ENCODE data around the gene RAD51B. TPM values are rescaled to one million over a fixed set of nuclear protein-coding genes. Genes with fewer than 3 reads are reported as not detected.

The RAD51B gene
- total RNA-seq, 1 donor from 2014 or later = 25.1 TPM

GRCh38 chr14:68593806-68594536 is 774.4 kb downstream of the RAD51B start:
- peaks cover 7% of the 10 kb centered on the region for H3K4me1 Mint-ChIP-seq (ENCODE audit: low read depth)
- no peaks in the 10 kb centered on the region for H3K27me3 Mint-ChIP-seq (ENCODE audit: low read depth)
- no peaks in the 10 kb centered on the region for H3K36me3 Mint-ChIP-seq (ENCODE audit: low read depth)
- intact Hi-C loops (cut with micrococcal nuclease) = no loop called here
- no peak overlapping the region for H3K4me3 Mint-ChIP-seq (ENCODE audit: low read depth)
- DNase-seq (ENCODE audit: low spot score) = no peak
- no peak overlapping the region for H3K27ac Mint-ChIP-seq
- H3K9me3 Mint-ChIP-seq = no peaks in the 10 kb centered on the region

GRCh38 chr14:68594737-68595380 is 775.3 kb downstream of the RAD51B start:
- DNase-seq (ENCODE audit: low spot score) = no peak
- H3K27me3 Mint-ChIP-seq (ENCODE audit: low read depth) = no peaks in the 10 kb centered on the region
- intact Hi-C loops (cut with micrococcal nuclease) = no loop called here
- H3K4me3 Mint-ChIP-seq (ENCODE audit: low read depth) = no peak overlapping the region
- H3K36me3 Mint-ChIP-seq (ENCODE audit: low read depth) = no peaks in the 10 kb centered on the region
- no peak overlapping the region for H3K27ac Mint-ChIP-seq
- peaks cover 7% of the 10 kb centered on the region for H3K4me1 Mint-ChIP-seq (ENCODE audit: low read depth)
- no peaks in the 10 kb centered on the region for H3K9me3 Mint-ChIP-seq

GRCh38 chr14:68596211-68596610 is 776.6 kb downstream of the RAD51B start:
- H3K27me3 Mint-ChIP-seq (ENCODE audit: low read depth) = no peaks in the 10 kb centered on the region
- DNase-seq (ENCODE audit: low spot score) = no peak
- no peaks in the 10 kb centered on the region for H3K9me3 Mint-ChIP-seq
- H3K27ac Mint-ChIP-seq = no peak overlapping the region
- H3K4me3 Mint-ChIP-seq (ENCODE audit: low read depth) = no peak overlapping the region
- H3K4me1 Mint-ChIP-seq (ENCODE audit: low read depth) = peaks cover 7% of the 10 kb centered on the region
- intact Hi-C loops (cut with micrococcal nuclease) = no loop called here
- H3K36me3 Mint-ChIP-seq (ENCODE audit: low read depth) = no peaks in the 10 kb centered on the region

- no peak for DNase-seq (ENCODE audit: low spot score)
- H3K36me3 Mint-ChIP-seq (ENCODE audit: low read depth) = no peaks in the 10 kb centered on the region
- no peak overlapping the region for H3K27ac Mint-ChIP-seq
- no peaks in the 10 kb centered on the region for H3K9me3 Mint-ChIP-seq
- peaks cover 7% of the 10 kb centered on the region for H3K4me1 Mint-ChIP-seq (ENCODE audit: low read depth)
- H3K4me3 Mint-ChIP-seq (ENCODE audit: low read depth) = no peak overlapping the region
- no peaks in the 10 kb centered on the region for H3K27me3 Mint-ChIP-seq (ENCODE audit: low read depth)
- intact Hi-C loops (cut with micrococcal nuclease) = no loop called here
These were observed 777.1 kb downstream of the RAD51B start for GRCh38 chr14:68596701-68597100.

- no peaks in the 10 kb centered on the region for H3K36me3 Mint-ChIP-seq (ENCODE audit: low read depth)
- H3K27ac Mint-ChIP-seq = no peak overlapping the region
- H3K27me3 Mint-ChIP-seq (ENCODE audit: low read depth) = no peaks in the 10 kb centered on the region
- no peak overlapping the region for H3K4me3 Mint-ChIP-seq (ENCODE audit: low read depth)
- no peak for DNase-seq (ENCODE audit: low spot score)
- H3K4me1 Mint-ChIP-seq (ENCODE audit: low read depth) = peaks cover 7% of the 10 kb centered on the region
- no peaks in the 10 kb centered on the region for H3K9me3 Mint-ChIP-seq
- intact Hi-C loops (cut with micrococcal nuclease) = no loop called here
These were observed 778.5 kb downstream of the RAD51B start for GRCh38 chr14:68598089-68598488.

- Mint-ChIP-seq H3K27me3 (ENCODE audit: low read depth) (no peaks in the 10 kb centered on the region), H3K27ac (no peak overlapping the region)
These were observed 779.3 kb downstream of the RAD51B start for GRCh38 chr14:68598621-68599447.

GRCh38 chr14:68599896-68600610 is 780.5 kb downstream of the RAD51B start:
- H3K27ac Mint-ChIP-seq = no peak overlapping the region
- no peaks in the 10 kb centered on the region for H3K27me3 Mint-ChIP-seq (ENCODE audit: low read depth)
- no peak for DNase-seq (ENCODE audit: low spot score)
- H3K4me3 Mint-ChIP-seq (ENCODE audit: low read depth) = no peak overlapping the region
- H3K4me1 Mint-ChIP-seq (ENCODE audit: low read depth) = no peaks in the 10 kb centered on the region
- intact Hi-C loops (cut with micrococcal nuclease) = no loop called here
- no peaks in the 10 kb centered on the region for H3K9me3 Mint-ChIP-seq
- H3K36me3 Mint-ChIP-seq (ENCODE audit: low read depth) = no peaks in the 10 kb centered on the region

More at GRCh38 chr14:68598621-68599447, 779.3 kb downstream of the RAD51B start:
- Mint-ChIP-seq H3K36me3 (ENCODE audit: low read depth) (no peaks in the 10 kb centered on the region), H3K9me3 (no peaks in the 10 kb centered on the region), H3K4me3 (ENCODE audit: low read depth) (no peak overlapping the region), H3K4me1 (ENCODE audit: low read depth) (peaks cover 7% of the 10 kb centered on the region)
- intact Hi-C loops (cut with micrococcal nuclease) = no loop called here
- DNase-seq (ENCODE audit: low spot score) = no peak

GRCh38 chr14:68602507-68602906 is 782.9 kb downstream of the RAD51B start:
- no peak overlapping the region for H3K27ac Mint-ChIP-seq

GRCh38 chr14:68603533-68604360 is 784.2 kb downstream of the RAD51B start:
- Mint-ChIP-seq H3K36me3 (ENCODE audit: low read depth) (no peaks in the 10 kb centered on the region), H3K27me3 (ENCODE audit: low read depth) (no peaks in the 10 kb centered on the region), H3K4me3 (ENCODE audit: low read depth) (no peak overlapping the region), H3K4me1 (ENCODE audit: low read depth) (peaks cover 7% of the 10 kb centered on the region), H3K27ac (no peak overlapping the region), H3K9me3 (no peaks in the 10 kb centered on the region)
- intact Hi-C loops (cut with micrococcal nuclease) = no loop called here
- DNase-seq (ENCODE audit: low spot score) = no peak

More at GRCh38 chr14:68602507-68602906, 782.9 kb downstream of the RAD51B start:
- H3K27me3 Mint-ChIP-seq (ENCODE audit: low read depth) = no peaks in the 10 kb centered on the region
- no peaks in the 10 kb centered on the region for H3K36me3 Mint-ChIP-seq (ENCODE audit: low read depth)
- H3K4me3 Mint-ChIP-seq (ENCODE audit: low read depth) = no peak overlapping the region
- intact Hi-C loops (cut with micrococcal nuclease) = no loop called here
- no peak for DNase-seq (ENCODE audit: low spot score)
- H3K9me3 Mint-ChIP-seq = no peaks in the 10 kb centered on the region
- H3K4me1 Mint-ChIP-seq (ENCODE audit: low read depth) = peaks cover 5% of the 10 kb centered on the region

GRCh38 chr14:68604361-68604730 is 784.8 kb downstream of the RAD51B start:
- intact Hi-C loops (cut with micrococcal nuclease) = no loop called here
- Mint-ChIP-seq H3K9me3 (no peaks in the 10 kb centered on the region), H3K36me3 (ENCODE audit: low read depth) (no peaks in the 10 kb centered on the region), H3K4me3 (ENCODE audit: low read depth) (no peak overlapping the region), H3K27ac (no peak overlapping the region), H3K4me1 (ENCODE audit: low read depth) (peaks cover 7% of the 10 kb centered on the region), H3K27me3 (ENCODE audit: low read depth) (no peaks in the 10 kb centered on the region)
- no peak for DNase-seq (ENCODE audit: low spot score)

GRCh38 chr14:68604822-68605221 is 785.2 kb downstream of the RAD51B start:
- H3K36me3 Mint-ChIP-seq (ENCODE audit: low read depth) = no peaks in the 10 kb centered on the region
- H3K4me3 Mint-ChIP-seq (ENCODE audit: low read depth) = no peak overlapping the region
- no peak for DNase-seq (ENCODE audit: low spot score)
- no peaks in the 10 kb centered on the region for H3K9me3 Mint-ChIP-seq
- intact Hi-C loops (cut with micrococcal nuclease) = no loop called here
- no peak overlapping the region for H3K27ac Mint-ChIP-seq
- H3K4me1 Mint-ChIP-seq (ENCODE audit: low read depth) = peaks cover 7% of the 10 kb centered on the region
- H3K27me3 Mint-ChIP-seq (ENCODE audit: low read depth) = no peaks in the 10 kb centered on the region

GRCh38 chr14:68606176-68606575 is 786.6 kb downstream of the RAD51B start:
- Mint-ChIP-seq H3K36me3 (ENCODE audit: low read depth) (no peaks in the 10 kb centered on the region), H3K27me3 (ENCODE audit: low read depth) (no peaks in the 10 kb centered on the region), H3K4me1 (ENCODE audit: low read depth) (peaks cover 7% of the 10 kb centered on the region), H3K9me3 (no peaks in the 10 kb centered on the region), H3K27ac (no peak overlapping the region), H3K4me3 (ENCODE audit: low read depth) (no peak overlapping the region)
- intact Hi-C loops (cut with micrococcal nuclease) = no loop called here
- DNase-seq (ENCODE audit: low spot score) = no peak

All from activated T-helper 2 cell treated with anti-CD3 and anti-CD28 coated beads, Interferon-gamma antibody, Interleukin-2, Interleukin-4, amounts not matched to agents 10 μg/mL and 5 μg/mL and 100 μg/mL, durations not matched to agents 14 hours and 24 hours and 36 hours (primary cell).